BE2C (cell line): ENCODE measurements around the gene TTC39C.
"Not testable (repeated sequence)": the region's sequence is repeated elsewhere in the genome, so short reads cannot be mapped to it uniquely, and the experiment has no call there.

ENCODE experiments used
- DNase-seq: peaks from one replicate; pipeline ENCODE4 v3.0.0-alpha.2; 2020
- H3K27me3 ChIP-seq: fragments of 250-450 bp; sonication (Bioruptor Pico); 2 replicates; pipeline ENCODE4 v1.5.1; 2020; ENCODE audit warnings: mild to moderate bottlenecking
- H3K36me3 ChIP-seq: fragments of 250-450 bp; sonication (Bioruptor Pico); 2 replicates; pipeline ENCODE4 v1.5.1; 2020; ENCODE audit warnings: mild to moderate bottlenecking
- H3K4me1 ChIP-seq: fragments of 250-450 bp; sonication (Bioruptor Pico); 2 replicates; pipeline ENCODE4 v1.5.1; 2020
- H3K4me3 ChIP-seq: 2 replicates; pipeline ENCODE4 v1.5.1; 2011; ENCODE audit warnings: low read depth, low read length
- H3K9me3 ChIP-seq: fragments of 250-450 bp; sonication (Bioruptor Pico); 2 replicates; pipeline ENCODE4 v1.5.1; 2020
- CTCF ChIP-seq: IDR thresholded peaks from 2 replicates; pipeline ENCODE4 v1.5.1; 2012; ENCODE audit warnings: mild to moderate bottlenecking, low read depth, low read length

Gene TTC39C

GRCh38 chr18:24071779-24072178, 57.2 kb downstream of the TTC39C start:
- Histone ChIP-seq H3K4me1 (no peaks in the 10 kb centered on the region), H3K4me3 (no peak overlapping the region), H3K9me3 (no peaks in the 10 kb centered on the region), H3K36me3 (no peaks in the 10 kb centered on the region), H3K27me3 (no peaks in the 10 kb centered on the region)
- no peak for TF ChIP-seq CTCF
- DNase-seq: no peak

GRCh38 chr18:24072743-24073142, 58.2 kb downstream of the TTC39C start:
- TF ChIP-seq CTCF: no peak
- no peaks in the 10 kb centered on the region for H3K4me1 ChIP-seq
- no peaks in the 10 kb centered on the region for H3K27me3 ChIP-seq
- DNase-seq: no peak
- no peaks in the 10 kb centered on the region for H3K9me3 ChIP-seq
- no peaks in the 10 kb centered on the region for H3K36me3 ChIP-seq
- H3K4me3 ChIP-seq: no peak overlapping the region

- no peak overlapping the region for H3K4me3 ChIP-seq
- no peaks in the 10 kb centered on the region for H3K36me3 ChIP-seq
Observed at GRCh38 chr18:24073791-24074190, 59.2 kb downstream of the TTC39C start.

GRCh38 chr18:24074757-24075156, 60.2 kb downstream of the TTC39C start:
- H3K4me1 ChIP-seq, H3K9me3 ChIP-seq, DNase-seq, H3K4me3 ChIP-seq, H3K36me3 ChIP-seq, H3K27me3 ChIP-seq: not testable (repeated sequence)

More at GRCh38 chr18:24073791-24074190, 59.2 kb downstream of the TTC39C start:
- H3K4me1 ChIP-seq: no peaks in the 10 kb centered on the region
- no peaks in the 10 kb centered on the region for H3K27me3 ChIP-seq
- no peak for DNase-seq
- no peaks in the 10 kb centered on the region for H3K9me3 ChIP-seq
- no peak for TF ChIP-seq CTCF

- TF ChIP-seq CTCF: peak; percentile 46
- peak; percentile 77 for DNase-seq
- no peaks in the 10 kb centered on the region for H3K4me1 ChIP-seq
- H3K27me3 ChIP-seq: no peaks in the 10 kb centered on the region
- H3K4me3 ChIP-seq: no peak overlapping the region
- H3K36me3 ChIP-seq: no peaks in the 10 kb centered on the region
- H3K9me3 ChIP-seq: no peaks in the 10 kb centered on the region
Observed at GRCh38 chr18:24075767-24076597, 61.4 kb downstream of the TTC39C start.

- Histone ChIP-seq H3K4me1 (no peaks in the 10 kb centered on the region), H3K27me3 (no peaks in the 10 kb centered on the region), H3K36me3 (no peaks in the 10 kb centered on the region), H3K4me3 (no peak overlapping the region), H3K9me3 (no peaks in the 10 kb centered on the region)
- DNase-seq: no peak
- TF ChIP-seq CTCF: no peak
Observed at GRCh38 chr18:24076950-24077349, 62.4 kb downstream of the TTC39C start.
